Articular chondrocyte of knee joint (primary cell): ENCODE data around the gene KCNQ4. TPM values are rescaled to one million over a fixed set of nuclear protein-coding genes. Genes with fewer than 3 reads are reported as not detected.

Source experiments
- small RNA-seq: library from RNA; depleted of rRNA; stranded (forward); fragments of <200 nt; gene quantifications from one replicate; pipeline ENCODE3, GENCODE V24; 2012
- total RNA-seq: library from RNA; depleted of rRNA; stranded (reverse); fragments of >200 nt; gene quantifications from 2 replicates; pipeline ENCODE4 v1.2.3, GENCODE V29; 2012

KCNQ4 gene
- 0.11 TPM in 1 of 2 replicates, not detected in the other for total RNA-seq

DNA sequence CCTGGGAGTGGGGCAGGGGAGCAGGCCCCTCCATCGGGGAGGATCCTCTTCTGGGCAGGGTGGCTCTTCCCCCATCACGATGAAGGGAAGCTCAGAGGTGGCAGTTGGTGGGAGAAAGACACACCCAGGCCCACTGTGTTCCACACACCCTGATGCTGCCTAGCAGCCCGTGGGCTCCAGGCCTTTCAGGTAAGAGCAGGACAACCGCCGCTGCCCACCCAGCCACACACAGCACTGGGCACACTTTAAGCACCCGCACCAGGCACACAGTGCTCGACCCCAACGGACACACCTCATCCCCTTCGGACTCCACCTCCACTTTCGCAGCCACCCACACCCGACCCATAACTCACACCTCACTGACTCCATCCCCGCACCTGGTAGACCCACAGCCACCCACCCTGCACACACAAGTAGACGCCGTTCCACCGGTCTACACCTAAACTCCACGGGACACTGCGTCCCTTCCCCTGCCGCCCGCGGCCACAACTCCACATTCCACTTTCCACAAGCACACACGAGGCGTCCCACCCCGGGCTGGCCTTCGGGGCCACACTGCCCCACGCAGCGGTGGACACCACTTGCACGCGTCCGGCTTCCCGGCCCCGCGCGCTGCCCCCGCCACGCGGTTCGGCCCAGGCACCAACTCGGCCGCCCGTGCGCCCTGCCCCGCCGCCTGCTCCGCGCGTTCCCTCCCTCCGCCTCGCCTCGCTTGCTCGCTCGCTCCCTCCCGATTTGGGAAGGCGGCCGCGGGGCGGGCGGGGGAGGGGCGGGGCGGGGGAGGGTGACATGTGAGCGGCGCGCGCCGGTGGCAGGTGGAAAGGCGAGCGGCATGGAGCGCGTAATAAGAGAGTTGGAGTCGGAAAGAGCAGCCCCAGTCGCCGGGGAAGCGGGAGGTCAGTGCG is at the start of gene KCNQ4:
TSS of gene KCNQ4 (plus strand) at position 787 of the 905 bp plus-strand sequence. CDS start 307 bp downstream, outside the sequence.

DNA sequence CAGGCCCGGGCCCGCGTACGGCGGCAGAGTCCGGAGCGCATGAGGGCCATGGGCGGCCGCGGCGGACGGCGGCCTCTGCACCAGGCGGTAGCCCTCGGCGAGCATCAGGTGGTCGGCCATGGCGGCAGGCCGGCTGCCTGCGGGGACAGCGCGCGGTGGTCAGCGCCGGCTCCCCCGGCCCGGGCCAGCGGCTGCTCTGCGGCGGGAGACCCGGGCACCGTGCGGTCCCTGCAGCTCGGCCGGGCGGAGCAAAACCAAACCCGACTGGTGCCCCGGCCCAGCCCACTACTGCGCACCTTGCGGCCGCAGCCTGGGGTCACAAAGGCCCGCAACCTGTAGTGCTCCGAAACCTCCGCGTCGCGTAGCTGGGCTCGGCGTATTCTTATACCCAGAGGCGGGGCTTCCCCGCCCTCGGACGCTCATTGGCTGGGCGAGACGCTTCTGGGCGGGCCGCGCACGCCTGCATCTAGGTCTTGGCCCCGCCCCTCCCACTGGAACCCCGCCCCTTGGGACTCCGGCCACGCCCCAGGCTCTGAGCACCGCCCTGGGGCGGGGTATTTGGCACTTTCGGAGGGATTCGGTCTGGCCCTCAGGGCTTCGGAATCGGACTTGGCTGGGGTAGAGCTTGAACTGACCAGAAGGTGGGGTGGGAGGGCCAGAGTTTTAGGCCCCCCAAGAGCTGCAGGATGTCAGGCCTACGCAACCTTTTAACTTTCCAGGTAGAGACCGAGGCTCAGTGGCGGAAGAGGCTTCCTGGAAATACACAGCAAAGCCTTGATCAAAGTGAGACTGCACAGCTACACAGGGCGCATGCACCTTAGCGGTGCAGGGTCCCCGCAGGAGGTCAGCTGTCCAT is 78.6 kb downstream of the KCNQ4 start, which contains the start of gene CITED4:
TSS of gene CITED4 (minus strand) at position 356 of the 856 bp plus-strand sequence. CDS start at position 120, 236 bp downstream.

Small RNA genes within 50 kb of the gene (small RNA-seq; reads per million reads assigned to genes)
- 0.92 reads per million, percentile 38 among the genes with 10 or more reads in this experiment for gene MIR30C1
- gene MIR30E = 3,277 reads per million, percentile 100 among the genes with 10 or more reads in this experiment
- gene RN7SL326P = not detected

Other genes with a start within 250 kb of the KCNQ4 start
- 0.43 and 0.52 TPM in 2 replicates for gene RIMS3, start 118.1 kb upstream of the KCNQ4 start, total RNA-seq
- gene NFYC, start 92.1 kb upstream of the KCNQ4 start, total RNA-seq = 16.7 and 19.3 TPM in 2 replicates
- gene CITED4, start 78.6 kb downstream of the KCNQ4 start, total RNA-seq = 1.6 and 2.1 TPM in 2 replicates
- gene CTPS1, start 195.9 kb downstream of the KCNQ4 start, total RNA-seq = 11.6 and 15.5 TPM in 2 replicates
- 0.43 and 0.65 TPM in 2 replicates for gene SLFNL1, start 237.9 kb downstream of the KCNQ4 start, total RNA-seq